HUDEP-2 (cell line): ENCODE measurements around the gene P2RX1.

Experiments
- DNase-seq, 76 experiments: peaks; one replicate each; lab custom pipeline; 2025; ENCODE audit not compliant: unreplicated experiment in 76 of 76; lab: John Stamatoyannopoulos, UW

The P2RX1 gene

GRCh38 chr17:3907483-3908216 is 8.6 kb downstream of the P2RX1 start:
- DNase-seq: peak in 2 of 76 experiments; percentile 7 to 15

DNA sequence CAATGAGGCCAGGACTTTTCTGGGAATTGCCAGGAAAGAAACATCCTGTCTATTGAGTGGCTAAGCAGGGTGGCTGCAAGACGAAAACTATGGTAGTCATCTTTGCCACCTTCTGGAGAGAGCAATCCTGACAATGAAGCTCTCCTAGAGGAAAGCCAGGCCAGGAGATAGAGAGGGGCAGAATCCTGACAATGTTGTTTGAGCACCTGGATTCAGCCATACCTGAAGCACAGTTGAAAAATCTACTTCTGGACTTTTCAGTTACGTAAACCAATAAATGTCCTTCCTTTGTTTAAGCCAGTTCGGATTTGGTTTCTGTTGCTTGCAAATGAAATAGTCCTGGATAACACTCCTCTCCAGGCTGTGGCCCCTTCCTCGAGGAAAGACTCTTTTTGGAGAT is 9.4 kb downstream of the P2RX1 start:
- DNase-seq: no peak

GRCh38 chr17:3905017-3905520 is 11.2 kb downstream of the P2RX1 start:
- DNase-seq: no peak

- DNase-seq: no peak
Observed at GRCh38 chr17:3904501-3904900, 11.8 kb downstream of the P2RX1 start.

DNA sequence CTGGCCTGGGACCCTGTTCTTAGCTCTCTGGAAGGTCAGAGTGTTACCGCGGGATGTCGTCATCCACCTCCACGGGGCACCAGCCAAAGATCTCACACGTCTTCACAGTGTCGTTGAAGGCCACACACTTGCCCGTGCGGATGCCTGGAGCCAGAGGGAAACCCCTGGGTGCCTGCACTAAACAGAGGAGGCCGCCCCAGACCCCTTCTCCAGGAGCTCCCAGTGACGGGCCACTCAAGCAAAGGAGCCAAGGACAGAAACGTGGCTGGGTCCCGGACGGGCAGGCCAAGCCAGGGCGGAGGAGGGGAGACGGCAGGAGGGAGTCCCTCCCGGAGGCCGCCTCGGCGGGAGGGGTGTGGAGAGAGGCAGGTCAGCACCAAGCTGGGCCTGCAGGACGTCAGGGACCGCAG is 12.4 kb downstream of the P2RX1 start:
- no peak for DNase-seq

GRCh38 chr17:3903051-3903825 is 13.0 kb downstream of the P2RX1 start:
- DNase-seq: no peak

DNA sequence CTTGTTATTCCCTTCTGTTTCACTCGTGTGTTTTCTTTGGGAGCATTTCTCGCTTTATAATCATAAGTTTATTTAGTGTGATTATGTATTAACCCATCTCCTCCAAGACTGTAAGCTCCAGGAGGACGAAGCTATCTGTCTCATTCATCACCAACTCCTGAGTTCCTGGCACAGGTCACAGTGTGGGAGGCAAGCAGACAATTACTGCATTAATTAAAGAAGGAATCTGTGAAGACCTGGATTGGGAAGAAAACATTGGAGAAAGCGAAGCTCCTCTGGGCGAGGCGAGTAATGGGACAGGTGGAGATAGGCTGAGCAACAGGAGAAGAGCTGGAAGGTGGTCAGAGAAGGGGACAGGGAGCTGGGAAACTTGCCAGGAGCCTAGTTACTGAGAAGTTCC is 15.6 kb downstream of the P2RX1 start:
- no peak for DNase-seq

DNA sequence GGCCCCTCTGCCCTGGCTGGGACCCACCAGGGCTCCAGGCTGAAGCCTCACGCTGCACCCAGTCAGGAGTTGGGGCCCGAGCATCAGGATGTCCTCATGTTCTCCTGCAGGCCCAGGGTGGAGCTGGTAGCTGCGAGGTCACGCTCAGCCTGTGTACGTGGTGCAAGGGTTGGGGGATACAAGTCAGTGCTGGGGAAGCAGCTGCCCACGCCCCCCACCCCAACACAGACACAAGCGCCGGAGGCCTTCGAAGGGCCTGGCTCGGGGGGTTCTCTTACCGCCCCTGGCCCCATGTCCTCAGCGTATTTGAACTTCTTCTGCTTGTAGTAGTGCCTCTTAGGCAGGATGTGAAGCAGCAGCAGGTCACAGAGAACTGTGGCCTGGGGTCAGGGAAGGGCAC is 18.5 kb downstream of the P2RX1 start:
- DNase-seq: no peak

DNA sequence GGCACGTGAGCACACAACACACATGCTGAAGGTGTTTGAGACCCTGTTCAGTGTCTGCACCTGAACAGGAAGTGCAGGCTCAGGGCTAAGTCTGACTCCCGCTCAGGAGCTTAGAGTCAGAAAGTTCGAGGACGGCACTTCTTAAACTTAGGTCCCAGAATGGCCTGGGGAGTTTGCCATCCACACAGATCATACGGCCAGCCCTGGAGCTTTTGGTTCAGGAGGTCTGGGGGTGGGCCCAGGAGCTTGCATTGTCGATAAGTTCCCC is 19.4 kb downstream of the P2RX1 start:
- DNase-seq: no peak

DNA sequence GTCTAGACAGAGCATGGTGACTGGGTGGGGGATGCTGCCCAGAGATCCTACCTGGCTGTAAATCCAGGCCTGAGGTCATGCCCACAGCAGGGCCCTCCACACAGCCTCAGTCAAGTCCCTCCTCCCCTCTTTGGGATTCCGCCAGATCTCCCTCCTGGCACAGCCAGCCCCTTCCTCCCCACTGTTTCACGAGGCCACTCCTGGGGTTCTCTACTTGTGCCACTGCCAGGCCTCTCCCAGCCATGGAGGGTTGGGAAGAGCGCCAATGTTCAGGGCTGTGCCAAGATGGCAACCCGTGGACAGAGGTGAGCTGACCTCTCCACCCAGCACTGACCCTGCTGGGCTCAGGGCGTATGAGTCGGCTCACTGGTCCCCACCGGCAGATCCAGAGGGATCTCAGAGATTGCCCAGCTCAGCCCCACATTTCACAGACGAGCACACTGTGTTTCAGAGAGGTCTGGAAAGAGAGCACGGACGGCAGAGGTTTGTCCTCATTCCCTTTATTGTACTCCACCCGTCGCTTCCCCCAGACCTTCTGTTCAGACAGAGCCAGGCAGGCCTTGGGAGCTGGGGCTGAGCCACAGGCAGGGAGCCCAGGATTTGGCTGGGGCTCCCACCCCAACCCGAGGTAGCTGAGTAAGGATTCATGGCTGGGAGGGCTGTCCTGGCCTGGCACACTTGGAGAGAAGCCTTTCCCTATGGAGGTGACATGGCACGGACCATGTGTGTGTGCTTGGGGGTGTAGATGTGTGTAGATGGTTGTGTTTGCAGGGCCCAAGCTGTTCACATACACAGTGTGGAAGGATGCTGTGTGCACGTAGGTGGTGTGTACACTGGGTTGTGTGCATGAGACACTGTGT is 19.9 kb downstream of the P2RX1 start:
- no peak for DNase-seq

DNA sequence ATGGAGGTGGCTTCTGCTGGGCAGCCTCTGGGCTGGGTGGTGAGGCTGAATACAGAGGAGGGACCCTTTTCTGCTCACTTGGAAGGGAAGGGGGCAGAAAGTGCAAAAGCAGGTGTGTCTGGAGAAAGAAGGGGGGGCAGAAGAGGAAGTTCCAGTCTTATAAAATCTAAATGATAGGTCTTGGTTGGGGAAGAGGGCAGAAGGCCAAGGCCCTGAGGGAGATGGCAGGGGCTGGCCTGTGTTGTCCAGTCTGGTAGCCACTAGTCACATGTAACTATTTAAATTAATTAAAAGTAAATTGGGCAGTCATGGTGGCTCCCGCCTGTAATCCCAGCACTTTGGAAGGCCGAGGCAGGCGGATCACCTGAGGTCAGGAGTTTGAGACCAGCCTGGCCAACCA is 20.9 kb downstream of the P2RX1 start:
- no peak for DNase-seq

DNA sequence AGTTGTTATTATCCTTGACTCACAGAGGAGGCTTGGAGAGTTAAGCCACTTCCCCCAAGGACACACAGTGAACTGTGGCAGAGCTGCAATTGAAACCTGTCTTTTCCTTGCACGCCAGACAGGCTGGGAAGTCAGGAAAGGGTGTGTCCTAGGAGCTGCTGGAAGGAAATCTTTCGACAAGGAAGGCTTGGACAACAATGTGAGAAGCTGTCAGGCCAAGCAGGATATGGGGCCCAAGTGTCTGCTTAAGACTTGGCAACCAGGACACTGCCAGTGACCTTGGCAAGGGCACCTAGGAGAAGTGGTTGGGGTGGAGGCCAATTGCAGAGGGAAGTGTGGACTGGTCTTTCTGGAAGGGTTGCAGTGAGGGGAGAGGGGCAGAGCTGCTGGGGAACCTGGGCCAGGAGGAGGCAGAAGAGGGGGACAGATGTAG is 21.3 kb downstream of the P2RX1 start:
- DNase-seq: no peak

DNA sequence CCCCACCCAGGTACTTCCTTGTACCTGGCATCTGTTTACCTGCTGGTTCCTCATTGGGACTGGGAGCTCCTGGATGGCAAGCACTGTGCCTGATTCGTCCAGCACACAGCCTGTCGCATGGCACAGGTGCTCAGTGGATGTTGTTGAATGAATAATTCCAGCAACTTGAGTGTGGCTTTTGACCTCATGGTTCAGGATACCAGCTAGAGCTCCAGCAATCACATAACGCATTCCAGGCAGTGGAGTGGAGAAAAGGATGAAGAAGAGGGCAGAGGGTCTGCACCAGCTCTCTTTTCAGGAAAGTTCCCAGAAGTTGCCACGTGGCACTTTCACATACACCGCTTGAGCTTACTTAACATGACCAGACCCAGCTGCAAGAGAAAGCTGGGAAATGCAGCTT is 22.1 kb downstream of the P2RX1 start:
- DNase-seq: no peak

DNA sequence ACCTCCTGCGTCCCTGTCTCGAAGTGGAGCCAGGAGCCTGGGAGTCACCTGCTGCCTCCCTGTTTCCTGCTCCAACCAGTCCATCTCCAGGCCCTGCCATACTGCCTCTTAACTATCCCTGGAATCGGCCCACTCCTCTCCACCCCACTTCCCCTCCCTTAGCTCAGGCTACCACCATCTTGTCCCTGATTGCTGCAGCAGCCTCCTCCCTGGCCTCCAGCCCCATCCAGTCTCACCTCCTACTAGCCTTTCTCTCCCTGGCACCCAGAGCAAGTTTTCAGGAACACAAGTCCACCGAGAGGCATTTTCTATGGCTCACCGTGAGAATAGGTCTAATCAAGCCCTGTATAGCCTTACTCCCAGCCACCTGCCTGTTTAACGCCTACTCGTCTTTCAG is 22.5 kb downstream of the P2RX1 start:
- no peak for DNase-seq

DNA sequence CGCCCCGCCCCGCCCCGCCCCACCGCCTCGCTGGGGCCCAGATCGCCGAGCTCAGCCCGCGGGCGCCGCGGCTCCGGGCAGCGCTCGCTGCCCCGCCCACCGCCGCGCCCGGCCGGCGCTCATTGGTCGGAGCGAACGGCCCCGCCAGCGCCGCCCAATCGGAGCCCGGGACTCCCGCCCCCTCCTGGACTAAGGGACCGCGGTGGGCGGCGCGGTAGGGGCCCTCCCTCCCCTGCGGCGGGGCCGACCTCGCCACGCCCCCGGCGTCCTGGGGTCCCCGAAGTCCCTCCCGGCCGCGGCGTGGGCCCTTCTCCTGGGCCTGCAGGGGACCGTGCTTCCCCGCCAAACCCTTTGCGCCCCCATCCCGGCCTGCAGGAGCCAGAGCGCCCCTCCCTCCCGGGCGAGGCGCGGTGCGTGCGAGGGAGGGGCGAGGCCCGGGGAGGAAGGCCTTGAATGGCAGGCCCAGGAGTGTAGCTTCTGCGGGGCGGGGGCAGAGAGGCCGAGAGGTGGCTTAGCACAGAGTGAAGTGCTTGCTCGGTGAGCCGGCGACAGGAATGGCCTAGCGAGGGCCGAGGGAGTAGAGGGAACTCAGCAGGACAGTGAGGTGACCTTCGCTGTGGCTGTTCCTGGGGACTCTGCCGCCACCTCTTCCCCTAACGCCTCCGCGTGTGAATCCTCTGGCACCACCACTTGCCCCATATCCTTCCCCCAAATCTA is 23.1 kb downstream of the P2RX1 start, which contains the start of gene CAMKK1:
Gene CAMKK1, minus strand, starts transcription at position 51 of the 717 bp plus-strand sequence. CDS start 7,366 bp downstream, outside the sequence.
- DNase-seq: peak in 73 of 76 experiments; percentile 32 to 90 (median 76)

- peak in 68 of 76 experiments; percentile 11 to 91 (median 63) for DNase-seq
Observed at GRCh38 chr17:3892095-3892998, 23.9 kb downstream of the P2RX1 start.

DNA sequence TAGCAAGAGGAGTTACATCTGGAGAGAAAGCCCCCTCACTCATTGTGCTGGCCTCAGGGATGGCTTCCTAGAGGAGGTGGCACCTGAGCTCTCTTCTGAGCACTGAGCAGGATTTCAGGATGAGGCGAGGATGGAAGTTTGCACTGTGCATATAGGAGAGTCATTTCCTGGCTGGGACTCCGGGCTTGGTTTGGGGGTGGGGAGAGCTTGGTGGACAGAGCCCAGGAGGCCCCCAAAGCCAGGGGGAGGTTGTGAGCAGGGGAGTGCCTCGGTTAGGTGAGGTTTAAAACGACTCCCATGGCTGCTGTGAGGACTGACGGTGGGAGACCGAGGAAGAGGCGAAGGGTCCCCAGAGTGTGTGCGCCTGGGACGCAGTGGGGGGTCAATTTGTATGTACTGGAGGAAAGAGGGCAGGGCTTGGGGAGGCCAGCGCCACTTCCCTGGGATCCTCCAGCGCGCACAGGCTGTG is 24.6 kb downstream of the P2RX1 start:
- no peak for DNase-seq

DNA sequence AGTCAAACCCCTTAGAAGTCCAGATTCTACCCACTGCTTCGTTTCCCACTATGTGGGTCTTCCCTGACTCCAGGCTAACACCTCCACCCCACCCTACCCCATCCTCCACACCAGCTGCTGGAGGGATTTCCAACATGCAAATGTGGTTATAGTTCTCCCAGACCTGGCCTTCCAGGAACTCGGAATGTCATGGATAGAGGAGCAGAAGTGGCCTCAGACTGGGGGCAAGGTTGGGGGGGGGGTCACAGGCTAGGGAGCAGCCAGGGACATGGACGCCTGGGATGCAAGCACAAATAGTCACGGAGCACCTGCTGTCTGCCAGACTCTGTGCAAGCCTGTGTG is 25.4 kb downstream of the P2RX1 start:
- no peak for DNase-seq

GRCh38 chr17:3890082-3890877 is 26.0 kb downstream of the P2RX1 start:
- DNase-seq: peak in 60 of 76 experiments; percentile 2 to 82 (median 50)
